Smooth muscle cell (in vitro differentiated cells): Measurements from ENCODE around the gene AGGF1. TPM values are rescaled to one million over a fixed set of nuclear protein-coding genes. Genes with fewer than 3 reads are reported as not detected.
A peak's percentile ranks its signal among the peaks of the same experiment; 100 is the strongest.
"Not testable (repeated sequence)": the region's sequence is repeated elsewhere in the genome, so short reads cannot be mapped to it uniquely, and the experiment has no call there.

Experiments used
- DNase-seq: peaks from one replicate; lab custom pipeline; 2025; ENCODE audit not compliant: unreplicated experiment; lab: John Stamatoyannopoulos, UW
- H2AFZ ChIP-seq: fragments of 200-600 bp; sonication (generic); 2 replicates; pipeline ENCODE4 v1.6.0; 2016; ENCODE audit warnings: antibody characterized with exemption, low read depth, mild to moderate bottlenecking
- H3F3A ChIP-seq: fragments of 200-600 bp; sonication (generic); 2 replicates; pipeline ENCODE4 v1.6.0; 2017; ENCODE audit warnings: antibody characterized with exemption, low read depth
- H3K27ac ChIP-seq: fragments of 200-600 bp; sonication (generic); 2 replicates; pipeline ENCODE4 v1.5.1; 2016; ENCODE audit warnings: low read depth, mild to moderate bottlenecking
- H3K27me3 ChIP-seq: fragments of 200-600 bp; sonication (generic); 2 replicates; pipeline ENCODE4 v1.6.1; 2016; ENCODE audit warnings: low read depth, mild to moderate bottlenecking
- H3K36me3 ChIP-seq: fragments of 200-600 bp; sonication (generic); 2 replicates; pipeline ENCODE4 v1.5.1; 2016; ENCODE audit warnings: low read depth
- H3K4me1 ChIP-seq: fragments of 200-600 bp; sonication (generic); 2 replicates; pipeline ENCODE4 v1.5.1; 2016; ENCODE audit warnings: low read depth
- H3K4me2 ChIP-seq: fragments of 200-600 bp; sonication (generic); 2 replicates; pipeline ENCODE4 v1.6.0; 2016; ENCODE audit warnings: mild to moderate bottlenecking
- H3K4me3 ChIP-seq: fragments of 200-600 bp; sonication (generic); 2 replicates; pipeline ENCODE4 v1.5.1; 2016; ENCODE audit warnings: mild to moderate bottlenecking
- H3K79me2 ChIP-seq: fragments of 200-600 bp; sonication (generic); 2 replicates; pipeline ENCODE4 v1.6.0; 2016; ENCODE audit warnings: low read depth, mild to moderate bottlenecking
- H3K9ac ChIP-seq: fragments of 200-600 bp; sonication (generic); 2 replicates; pipeline ENCODE4 v1.6.0; 2016; ENCODE audit warnings: low read depth
- H3K9me3 ChIP-seq: fragments of 200-600 bp; sonication (generic); replicated peaks from 2 replicates; pipeline ENCODE4 v1.5.1; 2016; ENCODE audit warnings: low read depth
- H4K20me1 ChIP-seq: fragments of 200-600 bp; sonication (generic); 2 replicates; pipeline ENCODE4 v1.6.0; 2016; ENCODE audit warnings: low read depth
- CTCF ChIP-seq: fragments of 200-600 bp; sonication (generic); IDR thresholded peaks from 2 replicates; pipeline ENCODE4 v1.5.1; 2017; ENCODE audit warnings: borderline replicate concordance, mild to moderate bottlenecking, antibody characterized with exemption; ENCODE audit not compliant: insufficient read depth, poor library complexity, severe bottlenecking
- WGBS: methylation state at CpG from one replicate; pipeline ENCODE4 v1.1.7; 2016; ENCODE audit warnings: low lambda C conversion rate; 5-methylcytosine and 5-hydroxymethylcytosine counted together
- polyA plus RNA-seq: library from polyadenylated mRNA; unstranded; fragments of >200 nt; fragmentation: Nextera tagmentation; extraction: Ambion mirVana; gene quantifications from 2 replicates; pipeline ENCODE4 v1.2.1, GENCODE V29; 2016
- total RNA-seq: library from RNA; depleted of rRNA; stranded (reverse); fragments of >200 nt; gene quantifications from 2 replicates; pipeline ENCODE4 v1.2.3, GENCODE V29; 2014

AGGF1 gene
- total and polyA plus RNA-seq, 2 experiments from 2014 or later, result 21.5 to 24.3 TPM

GRCh38 chr5:77101298-77101697 is 71.1 kb downstream of the AGGF1 start:
- TF ChIP-seq CTCF, result no peak
- Histone ChIP-seq H2AFZ (no peak overlapping the region), H3K9me3 (no peaks in the 10 kb centered on the region), H3K9ac (no peak overlapping the region), H4K20me1 (no peaks in the 10 kb centered on the region), H3K4me3 (no peak overlapping the region), H3K27me3 (no peaks in the 10 kb centered on the region), H3K4me1 (no peaks in the 10 kb centered on the region), H3K79me2 (no peaks in the 10 kb centered on the region), H3K36me3 (no peaks in the 10 kb centered on the region), H3K27ac (no peak overlapping the region), H3F3A (no peaks in the 10 kb centered on the region), H3K4me2 (peak overlapping the region; percentile 51)
- no peak for DNase-seq
- WGBS, result 61% methylated on average over 4 of the region's 4 CpGs

GRCh38 chr5:77102549-77102948 is 72.3 kb downstream of the AGGF1 start:
- Histone ChIP-seq H2AFZ (no peak overlapping the region), H3K4me1 (no peaks in the 10 kb centered on the region), H3K36me3 (no peaks in the 10 kb centered on the region)

GRCh38 chr5:77103457-77103856 is 73.3 kb downstream of the AGGF1 start:
- Histone ChIP-seq H3K79me2 (no peaks in the 10 kb centered on the region), H3K4me1 (no peaks in the 10 kb centered on the region), H3K27me3 (no peaks in the 10 kb centered on the region), H3K9ac (no peak overlapping the region), H3F3A (no peaks in the 10 kb centered on the region), H4K20me1 (no peaks in the 10 kb centered on the region), H3K9me3 (no peaks in the 10 kb centered on the region), H3K27ac (no peak overlapping the region), H2AFZ (no peak overlapping the region), H3K4me3 (no peak overlapping the region), H3K36me3 (no peaks in the 10 kb centered on the region), H3K4me2 (no peak overlapping the region)
- WGBS, result 89% methylated on average over 1 of the region's 1 CpG
- no peak for DNase-seq
- TF ChIP-seq CTCF, result no peak

More at GRCh38 chr5:77102549-77102948, 72.3 kb downstream of the AGGF1 start:
- Histone ChIP-seq H3K4me3 (no peak overlapping the region), H3K9ac (no peak overlapping the region), H3K4me2 (no peak overlapping the region), H3K27me3 (no peaks in the 10 kb centered on the region), H4K20me1 (no peaks in the 10 kb centered on the region), H3K9me3 (no peaks in the 10 kb centered on the region), H3K27ac (no peak overlapping the region), H3F3A (no peaks in the 10 kb centered on the region), H3K79me2 (no peaks in the 10 kb centered on the region)
- DNase-seq, result no peak
- 92% methylated on average over 7 of the region's 7 CpGs for WGBS
- no peak for TF ChIP-seq CTCF

GRCh38 chr5:77104813-77105212 is 74.6 kb downstream of the AGGF1 start:
- no peak overlapping the region for H3K27ac ChIP-seq
- H3K27me3 ChIP-seq, result no peaks in the 10 kb centered on the region
- no peaks in the 10 kb centered on the region for H3F3A ChIP-seq

GRCh38 chr5:77107035-77107434 is 76.8 kb downstream of the AGGF1 start:
- H3K4me3 ChIP-seq, H3K27ac ChIP-seq, H3F3A ChIP-seq, H3K9ac ChIP-seq, H3K4me2 ChIP-seq, H3K9me3 ChIP-seq, H2AFZ ChIP-seq, H3K36me3 ChIP-seq, H3K79me2 ChIP-seq, DNase-seq, H3K4me1 ChIP-seq, H3K27me3 ChIP-seq, H4K20me1 ChIP-seq: not testable (repeated sequence)
- WGBS, result 97% methylated on average over 4 of the region's 4 CpGs

More at GRCh38 chr5:77104813-77105212, 74.6 kb downstream of the AGGF1 start:
- Histone ChIP-seq H4K20me1 (no peaks in the 10 kb centered on the region), H3K79me2 (no peaks in the 10 kb centered on the region), H3K4me1 (no peaks in the 10 kb centered on the region), H3K4me2 (no peak overlapping the region), H3K4me3 (no peak overlapping the region), H3K9me3 (no peaks in the 10 kb centered on the region), H3K36me3 (no peaks in the 10 kb centered on the region), H3K9ac (no peak overlapping the region), H2AFZ (no peak overlapping the region)
- DNase-seq, result no peak
- TF ChIP-seq CTCF, result no peak
